HEK293 (cell line): ENCODE data around the gene AGPAT4.

Source experiments
- CTCF ChIA-PET: fragments of 350-600 bp; formaldehyde crosslinking; extraction: SDS; loops from one replicate; lab custom pipeline; 2021; ENCODE audit warnings: antibody characterized with exemption; lab: Yijun Ruan, JAX
- POLR2A ChIA-PET: fragments of 300-600 bp; formaldehyde crosslinking; extraction: SDS; loops from one replicate; lab custom pipeline; 2020; ENCODE audit warnings: antibody characterized with exemption, inconsistent platforms; lab: Yijun Ruan, JAX
- H3K27ac ChIP-seq: fragments of 200-500 bp; sonication (Bioruptor generic); 2 replicates; pipeline ENCODE4 v1.5.1; 2014; ENCODE audit warnings: low read depth, low read length, control low read depth, inconsistent platforms; ENCODE audit errors: extremely low read depth
- H3K36me3 ChIP-seq, 2 experiments: fragments of 200-500 bp in 1 of 2; sonication (Bioruptor generic) in 1 of 2; 1 replicate in 1 of 2; 2 replicates in 1 of 2; pipeline ENCODE4 v1.5.1; 2014 to 2017; ENCODE audit warnings: inconsistent platforms in 2 of 2, low read length in 2 of 2; ENCODE audit not compliant: control insufficient read depth in 2 of 2, insufficient read depth in 1 of 2
- H3K4me1 ChIP-seq: fragments of 200-500 bp; sonication (Bioruptor generic); 2 replicates; pipeline ENCODE4 v1.5.1; 2014; ENCODE audit warnings: mild to moderate bottlenecking, low read length, inconsistent platforms; ENCODE audit not compliant: control insufficient read depth, insufficient read depth
- H3K4me3 ChIP-seq: 2 replicates; pipeline ENCODE4 v1.5.1; 2011; ENCODE audit warnings: low read depth, mild to moderate bottlenecking, control low read depth, low read length, moderate library complexity
- H3K9me3 ChIP-seq: fragments of 200-500 bp; sonication (Bioruptor generic); 2 replicates; pipeline ENCODE4 v1.5.1; 2014; ENCODE audit warnings: low read depth, low read length, inconsistent platforms; ENCODE audit not compliant: control insufficient read depth, insufficient read depth
- GLIS1 ChIP-seq: fragments of 450-650 bp; formaldehyde crosslinking; IDR thresholded peaks from 2 replicates; pipeline ENCODE4 v1.5.1; 2016; ENCODE audit warnings: missing biosample characterization, missing genetic modification characterization
- HIC1 ChIP-seq: fragments of 450-650 bp; formaldehyde crosslinking; IDR thresholded peaks from 2 replicates; pipeline ENCODE4 v1.5.1; 2016; ENCODE audit warnings: missing biosample characterization, missing genetic modification characterization
- HOXC10 ChIP-seq: sonication (generic); formaldehyde crosslinking; IDR thresholded peaks from 2 replicates; pipeline ENCODE4 v1.8.1; 2023; ENCODE audit warnings: mild to moderate bottlenecking, missing genetic modification reagents
- MYNN ChIP-seq: fragments of 450-650 bp; formaldehyde crosslinking; IDR thresholded peaks from 2 replicates; pipeline ENCODE4 v1.5.1; 2016; ENCODE audit warnings: missing biosample characterization, missing genetic modification characterization, borderline replicate concordance
- TCF7L2 ChIP-seq: IDR thresholded peaks from 2 replicates; pipeline ENCODE4 v1.6.1; 2011; ENCODE audit warnings: low read depth, mild to moderate bottlenecking, inconsistent platforms, low read length, moderate library complexity, borderline replicate concordance
- ZBTB17 ChIP-seq: fragments of 450-650 bp; formaldehyde crosslinking; IDR thresholded peaks from 2 replicates; pipeline ENCODE4 v1.5.1; 2016; ENCODE audit warnings: missing biosample characterization, missing genetic modification characterization
- ZNF174 ChIP-seq: fragments of 450-650 bp; formaldehyde crosslinking; IDR thresholded peaks from 2 replicates; pipeline ENCODE4 v1.5.0; 2017; ENCODE audit warnings: missing biosample characterization, mild to moderate bottlenecking, missing genetic modification characterization
- ZNF175 ChIP-seq: fragments of 450-650 bp; formaldehyde crosslinking; IDR thresholded peaks from 2 replicates; pipeline ENCODE4 v1.5.1; 2016; ENCODE audit warnings: missing biosample characterization, missing genetic modification characterization
- ZNF19 ChIP-seq: fragments of 450-650 bp; formaldehyde crosslinking; IDR thresholded peaks from 2 replicates; pipeline ENCODE4; 2016; ENCODE audit warnings: missing biosample characterization, missing genetic modification characterization, low read depth
- ZNF302 ChIP-seq: fragments of 450-650 bp; formaldehyde crosslinking; IDR thresholded peaks from 2 replicates; pipeline ENCODE4 v1.5.1; 2016; ENCODE audit warnings: missing biosample characterization, missing genetic modification characterization, low read depth
- ZNF398 ChIP-seq: fragments of 450-650 bp; formaldehyde crosslinking; IDR thresholded peaks from 2 replicates; pipeline ENCODE4 v1.5.1; 2017; ENCODE audit warnings: missing biosample characterization, missing genetic modification characterization
- ZNF404 ChIP-seq: fragments of 450-650 bp; formaldehyde crosslinking; IDR thresholded peaks from 2 replicates; pipeline ENCODE4 v1.5.1; 2017; ENCODE audit warnings: missing biosample characterization, missing genetic modification characterization
- ZNF518A ChIP-seq: fragments of 450-650 bp; formaldehyde crosslinking; conservative IDR thresholded peaks from 2 replicates; pipeline ENCODE4 v1.5.1; 2016; ENCODE audit warnings: low read depth, missing biosample characterization, missing genetic modification characterization
- ZNF610 ChIP-seq: fragments of 450-650 bp; formaldehyde crosslinking; IDR thresholded peaks from 2 replicates; pipeline ENCODE4 v1.5.1; 2016; ENCODE audit warnings: missing biosample characterization, missing genetic modification characterization, borderline replicate concordance
- ZNF707 ChIP-seq: fragments of 450-650 bp; formaldehyde crosslinking; IDR thresholded peaks from 2 replicates; pipeline ENCODE4 v1.5.1; 2016; ENCODE audit warnings: missing biosample characterization, missing genetic modification characterization
- ZNF747 ChIP-seq: fragments of 450-650 bp; formaldehyde crosslinking; IDR thresholded peaks from 2 replicates; pipeline ENCODE4 v1.5.1; 2016; ENCODE audit warnings: missing biosample characterization, missing genetic modification characterization
- ZNF830 ChIP-seq: fragments of 450-650 bp; IDR thresholded peaks from 2 replicates; pipeline ENCODE4 v1.5.0; 2018; ENCODE audit warnings: missing biosample characterization, missing genetic modification characterization, low read depth, mild to moderate bottlenecking, moderate library complexity
- TF ChIP-seq, protein P1 (sequence below): fragments of 450-650 bp; formaldehyde crosslinking; IDR thresholded peaks from 2 replicates; pipeline ENCODE4 v1.5.1; 2016; ENCODE audit warnings: missing biosample characterization, missing genetic modification characterization
- TF ChIP-seq, protein P2 (sequence below): fragments of 450-650 bp; formaldehyde crosslinking; IDR thresholded peaks from 2 replicates; pipeline ENCODE4 v1.5.1; 2017; ENCODE audit warnings: missing biosample characterization, missing genetic modification characterization
- TF ChIP-seq, protein P3 (sequence below): fragments of 450-650 bp; formaldehyde crosslinking; IDR thresholded peaks from 2 replicates; pipeline ENCODE4 v1.5.1; 2016; ENCODE audit warnings: missing biosample characterization, missing genetic modification characterization

AGPAT4 gene

DNA sequence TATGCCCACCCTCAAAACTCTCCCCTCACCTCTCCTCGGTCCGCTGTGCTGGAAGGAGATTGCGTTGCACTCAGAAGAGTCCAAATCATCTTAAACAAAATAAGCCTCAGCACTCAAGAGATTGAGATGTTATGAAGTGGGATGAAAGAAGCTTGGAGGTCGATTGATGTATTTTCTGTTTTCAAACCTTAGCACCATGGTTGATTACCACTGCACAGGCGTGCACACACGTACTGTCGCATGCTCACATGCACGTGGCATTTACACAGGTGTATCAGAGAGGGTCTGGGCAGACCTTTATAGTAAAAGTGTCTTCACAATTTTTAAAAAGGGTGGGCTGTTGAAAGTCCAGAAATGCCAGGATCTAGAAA, 612 bp upstream of the AGPAT4 start (continued):
- no peak for TF ChIP-seq ZNF518A (tag by site-specific recombination)

DNA sequence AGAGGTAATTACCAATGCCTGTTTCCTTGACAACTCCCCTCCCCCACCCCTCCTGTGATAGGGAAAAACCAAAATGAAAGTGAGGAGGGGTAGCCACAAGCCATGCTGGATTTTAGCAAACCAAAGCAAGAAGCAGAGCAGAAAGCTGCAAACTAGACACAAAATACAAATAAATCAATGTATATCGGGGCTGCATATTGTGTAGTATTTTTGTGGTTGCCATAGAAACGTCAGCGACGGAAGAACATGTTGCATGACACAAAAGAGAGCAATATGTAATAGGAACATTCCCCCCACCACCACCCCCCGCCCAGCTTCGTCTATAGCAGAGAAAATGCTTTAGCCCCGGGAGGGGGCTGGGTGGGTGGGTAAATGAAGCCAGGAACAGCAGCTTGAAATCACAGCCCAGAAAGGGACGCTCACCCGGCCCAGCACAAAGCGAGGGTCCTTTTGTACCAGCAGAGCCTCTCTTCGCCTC, 548 bp downstream of the AGPAT4 start:
- H3K4me3 ChIP-seq, result peak overlapping the region; percentile 50
- CTCF ChIA-PET, result interaction anchor here (0.6 to 2.1 kb wide), 5 partner anchors 44 to 342 kb away, joined by 3 to 11 read pairs (median 3); no protein-coding TSS in a partner anchor
- no peaks in the 10 kb centered on the region for H3K36me3 ChIP-seq
- TF ChIP-seq, protein P1, sequence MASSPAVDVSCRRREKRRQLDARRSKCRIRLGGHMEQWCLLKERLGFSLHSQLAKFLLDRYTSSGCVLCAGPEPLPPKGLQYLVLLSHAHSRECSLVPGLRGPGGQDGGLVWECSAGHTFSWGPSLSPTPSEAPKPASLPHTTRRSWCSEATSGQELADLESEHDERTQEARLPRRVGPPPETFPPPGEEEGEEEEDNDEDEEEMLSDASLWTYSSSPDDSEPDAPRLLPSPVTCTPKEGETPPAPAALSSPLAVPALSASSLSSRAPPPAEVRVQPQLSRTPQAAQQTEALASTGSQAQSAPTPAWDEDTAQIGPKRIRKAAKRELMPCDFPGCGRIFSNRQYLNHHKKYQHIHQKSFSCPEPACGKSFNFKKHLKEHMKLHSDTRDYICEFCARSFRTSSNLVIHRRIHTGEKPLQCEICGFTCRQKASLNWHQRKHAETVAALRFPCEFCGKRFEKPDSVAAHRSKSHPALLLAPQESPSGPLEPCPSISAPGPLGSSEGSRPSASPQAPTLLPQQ (tag by site-specific recombination), result no peak
- TF ChIP-seq ZNF747 (tag by site-specific recombination) (no peak), HIC1 (tag by site-specific recombination) (no peak), ZNF707 (tag by site-specific recombination) (no peak), MYNN (tag by site-specific recombination) (peak; percentile 50; the same call in 1 of the 2 replicates), TCF7L2 (0 out of 2 replicates have a peak, but pooled peaks have one; percentile 2), HOXC10 (no peak), ZNF398 (peak; percentile 69; the same call in 1 of the 2 replicates), ZNF19 (tag by site-specific recombination) (no peak), ZNF302 (tag by site-specific recombination) (no peak), ZNF830 (tag by site-specific recombination) (no peak), ZNF174 (no peak), ZBTB17 (tag by site-specific recombination) (no peak), ZNF610 (tag by site-specific recombination) (no peak), GLIS1 (tag by site-specific recombination) (peak; percentile 29; the same call in 1 of the 2 replicates), ZNF404 (tag by site-specific recombination) (no peak), ZNF175 (tag by site-specific recombination) (no peak)
- TF ChIP-seq, protein P2, sequence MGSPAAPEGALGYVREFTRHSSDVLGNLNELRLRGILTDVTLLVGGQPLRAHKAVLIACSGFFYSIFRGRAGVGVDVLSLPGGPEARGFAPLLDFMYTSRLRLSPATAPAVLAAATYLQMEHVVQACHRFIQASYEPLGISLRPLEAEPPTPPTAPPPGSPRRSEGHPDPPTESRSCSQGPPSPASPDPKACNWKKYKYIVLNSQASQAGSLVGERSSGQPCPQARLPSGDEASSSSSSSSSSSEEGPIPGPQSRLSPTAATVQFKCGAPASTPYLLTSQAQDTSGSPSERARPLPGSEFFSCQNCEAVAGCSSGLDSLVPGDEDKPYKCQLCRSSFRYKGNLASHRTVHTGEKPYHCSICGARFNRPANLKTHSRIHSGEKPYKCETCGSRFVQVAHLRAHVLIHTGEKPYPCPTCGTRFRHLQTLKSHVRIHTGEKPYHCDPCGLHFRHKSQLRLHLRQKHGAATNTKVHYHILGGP (tag by site-specific recombination), result no peak; the same call in 1 of the 2 replicates
- TF ChIP-seq, protein P3, sequence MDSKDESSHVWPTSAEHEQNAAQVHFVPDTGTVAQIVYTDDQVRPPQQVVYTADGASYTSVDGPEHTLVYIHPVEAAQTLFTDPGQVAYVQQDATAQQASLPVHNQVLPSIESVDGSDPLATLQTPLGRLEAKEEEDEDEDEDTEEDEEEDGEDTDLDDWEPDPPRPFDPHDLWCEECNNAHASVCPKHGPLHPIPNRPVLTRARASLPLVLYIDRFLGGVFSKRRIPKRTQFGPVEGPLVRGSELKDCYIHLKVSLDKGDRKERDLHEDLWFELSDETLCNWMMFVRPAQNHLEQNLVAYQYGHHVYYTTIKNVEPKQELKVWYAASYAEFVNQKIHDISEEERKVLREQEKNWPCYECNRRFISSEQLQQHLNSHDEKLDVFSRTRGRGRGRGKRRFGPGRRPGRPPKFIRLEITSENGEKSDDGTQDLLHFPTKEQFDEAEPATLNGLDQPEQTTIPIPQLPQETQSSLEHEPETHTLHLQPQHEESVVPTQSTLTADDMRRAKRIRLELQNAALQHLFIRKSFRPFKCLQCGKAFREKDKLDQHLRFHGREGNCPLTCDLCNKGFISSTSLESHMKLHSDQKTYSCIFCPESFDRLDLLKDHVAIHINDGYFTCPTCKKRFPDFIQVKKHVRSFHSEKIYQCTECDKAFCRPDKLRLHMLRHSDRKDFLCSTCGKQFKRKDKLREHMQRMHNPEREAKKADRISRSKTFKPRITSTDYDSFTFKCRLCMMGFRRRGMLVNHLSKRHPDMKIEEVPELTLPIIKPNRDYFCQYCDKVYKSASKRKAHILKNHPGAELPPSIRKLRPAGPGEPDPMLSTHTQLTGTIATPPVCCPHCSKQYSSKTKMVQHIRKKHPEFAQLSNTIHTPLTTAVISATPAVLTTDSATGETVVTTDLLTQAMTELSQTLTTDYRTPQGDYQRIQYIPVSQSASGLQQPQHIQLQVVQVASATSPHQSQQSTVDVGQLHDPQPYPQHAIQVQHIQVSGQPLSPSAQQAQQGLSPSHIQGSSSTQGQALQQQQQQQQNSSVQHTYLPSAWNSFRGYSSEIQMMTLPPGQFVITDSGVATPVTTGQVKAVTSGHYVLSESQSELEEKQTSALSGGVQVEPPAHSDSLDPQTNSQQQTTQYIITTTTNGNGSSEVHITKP, result peak; percentile 97

More for the DNA sequence above, 548 bp downstream of the AGPAT4 start:
- H3K9me3 ChIP-seq, result no peaks in the 10 kb centered on the region
- H3K4me1 ChIP-seq, result peaks cover 9% of the 10 kb centered on the region; the same call in 1 of the 2 replicates
- POLR2A ChIA-PET, result interaction anchor here (0.6 to 2.4 kb wide), 15 partner anchors 9 to 593 kb away, joined by 3 to 20 read pairs (median 4); partner anchors contain the start of gene MAP3K4
- peak overlapping the region; percentile 25; the same call in 1 of the 2 replicates for H3K27ac ChIP-seq
